GM18867 (cell line): ENCODE results near the gene ATP9B.
"Not testable (repeated sequence)": the region's sequence is repeated elsewhere in the genome, so short reads cannot be mapped to it uniquely, and the experiment has no call there.

Experiments used
- ATAC-seq: cut with Tn5 transposase; IDR thresholded peaks from one replicate; pipeline ENCODE4 v1.9.1; 2021; ENCODE audit warnings: mild to moderate bottlenecking, moderate library complexity; ENCODE audit not compliant: unreplicated experiment

The ATP9B gene

DNA sequence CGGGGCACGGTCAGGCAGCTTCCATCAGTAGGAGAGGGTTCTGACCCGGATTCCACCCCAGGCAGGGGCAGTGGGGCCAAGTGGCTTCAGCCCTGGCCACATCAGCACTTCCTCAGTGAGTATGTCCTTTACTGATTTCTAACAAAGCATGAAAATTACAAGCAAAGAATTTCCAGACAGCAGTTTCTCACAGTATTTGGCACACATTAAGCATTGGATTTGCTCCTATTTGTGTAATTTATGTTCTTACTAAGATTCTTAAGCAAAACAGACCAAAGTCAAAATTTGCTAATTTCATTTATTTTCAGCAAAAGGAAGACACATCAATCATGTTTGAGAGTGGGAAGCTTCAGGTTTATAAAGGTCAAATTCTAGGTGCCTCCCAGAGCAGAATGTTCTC lies 253.2 kb downstream of the ATP9B start:
- ATAC-seq, result no peak

DNA sequence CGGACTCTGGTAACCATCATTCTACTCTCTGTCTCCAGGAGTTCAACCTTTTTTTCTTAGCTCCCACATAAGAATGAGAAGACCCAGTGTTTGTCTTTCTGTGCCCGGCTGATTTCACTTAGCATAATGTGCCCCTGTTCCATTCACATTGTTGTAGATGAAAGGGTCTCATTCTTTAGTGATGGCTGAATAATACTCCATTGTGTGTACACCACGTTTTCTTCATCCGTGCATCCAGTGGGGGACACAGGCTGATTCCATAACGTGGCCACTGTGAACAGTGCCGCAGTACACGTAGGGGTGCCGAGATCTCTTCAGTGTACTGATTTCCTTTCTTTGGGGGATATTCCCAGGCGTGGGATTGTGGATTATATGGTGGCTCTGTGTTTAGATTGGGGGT lies 254.3 kb downstream of the ATP9B start:
- no peak for ATAC-seq

DNA sequence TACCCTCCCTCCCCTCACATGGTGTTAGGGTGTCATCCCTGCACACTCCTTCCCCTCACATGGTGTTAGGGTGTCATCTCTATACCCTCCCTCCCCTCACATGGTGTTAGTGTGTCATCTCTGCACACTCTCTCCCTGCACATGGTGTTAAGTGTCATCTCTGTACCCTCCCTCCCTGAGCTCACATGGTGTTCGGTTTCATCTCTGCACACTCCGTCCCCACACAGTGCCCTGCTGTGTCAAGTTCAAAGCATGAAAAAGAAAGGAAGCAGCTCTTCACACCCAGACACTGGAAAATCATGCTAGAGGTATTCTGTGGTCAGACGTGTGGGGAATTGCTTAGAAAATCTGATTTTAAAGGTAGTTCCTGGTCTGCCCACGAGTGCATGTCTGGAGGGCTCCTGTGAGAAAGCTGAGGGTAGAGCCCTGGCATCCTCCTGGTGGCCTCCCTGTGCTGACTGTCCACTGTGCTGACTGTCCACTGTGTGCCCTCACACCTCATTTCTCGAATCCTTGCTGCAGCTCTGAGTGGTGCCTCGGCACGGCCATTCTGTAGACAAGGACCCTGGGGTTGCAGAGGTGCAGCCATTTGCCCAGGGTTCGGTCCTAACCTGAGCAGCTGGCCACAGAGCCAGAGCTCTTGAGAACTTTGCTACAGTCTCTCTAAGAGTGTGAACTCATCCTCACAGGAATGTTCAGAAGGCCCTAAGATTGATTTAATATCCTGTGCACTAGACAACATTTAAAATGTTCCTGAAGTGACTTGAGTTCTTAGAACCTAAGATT lies 257.4 kb downstream of the ATP9B start:
- ATAC-seq, result no peak

GRCh38 chr18:79327199-79327721 lies 258.1 kb downstream of the ATP9B start:
- no peak for ATAC-seq

GRCh38 chr18:79327915-79328314 lies 258.7 kb downstream of the ATP9B start:
- not testable (repeated sequence) for ATAC-seq

- ATAC-seq, result no peak
Measured at GRCh38 chr18:79328887-79329286, 259.7 kb downstream of the ATP9B start.

GRCh38 chr18:79329786-79330185 lies 260.6 kb downstream of the ATP9B start:
- ATAC-seq, result no peak

- ATAC-seq, result no peak
Measured at GRCh38 chr18:79332646-79333045, 263.5 kb downstream of the ATP9B start.

DNA sequence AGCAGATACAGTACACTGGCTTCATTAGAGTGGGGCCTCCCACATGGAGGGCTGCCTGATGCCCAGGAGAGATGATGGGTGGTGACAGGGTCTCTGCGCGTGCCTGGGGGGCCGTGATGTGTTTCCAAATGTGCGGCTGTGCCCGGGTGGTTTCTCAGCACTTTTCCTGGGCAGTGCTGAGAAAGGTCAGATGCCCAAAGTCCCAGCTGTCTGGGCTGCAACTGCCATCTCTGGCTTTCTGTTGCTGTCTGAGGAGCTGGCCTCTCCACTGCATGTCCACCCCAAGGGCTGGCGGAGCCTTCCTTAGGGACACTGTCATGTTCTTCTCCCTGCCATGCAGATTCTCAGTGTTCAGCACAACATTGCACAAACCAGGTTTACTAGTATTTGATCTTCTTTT lies 263.9 kb downstream of the ATP9B start:
- ATAC-seq, result no peak

DNA sequence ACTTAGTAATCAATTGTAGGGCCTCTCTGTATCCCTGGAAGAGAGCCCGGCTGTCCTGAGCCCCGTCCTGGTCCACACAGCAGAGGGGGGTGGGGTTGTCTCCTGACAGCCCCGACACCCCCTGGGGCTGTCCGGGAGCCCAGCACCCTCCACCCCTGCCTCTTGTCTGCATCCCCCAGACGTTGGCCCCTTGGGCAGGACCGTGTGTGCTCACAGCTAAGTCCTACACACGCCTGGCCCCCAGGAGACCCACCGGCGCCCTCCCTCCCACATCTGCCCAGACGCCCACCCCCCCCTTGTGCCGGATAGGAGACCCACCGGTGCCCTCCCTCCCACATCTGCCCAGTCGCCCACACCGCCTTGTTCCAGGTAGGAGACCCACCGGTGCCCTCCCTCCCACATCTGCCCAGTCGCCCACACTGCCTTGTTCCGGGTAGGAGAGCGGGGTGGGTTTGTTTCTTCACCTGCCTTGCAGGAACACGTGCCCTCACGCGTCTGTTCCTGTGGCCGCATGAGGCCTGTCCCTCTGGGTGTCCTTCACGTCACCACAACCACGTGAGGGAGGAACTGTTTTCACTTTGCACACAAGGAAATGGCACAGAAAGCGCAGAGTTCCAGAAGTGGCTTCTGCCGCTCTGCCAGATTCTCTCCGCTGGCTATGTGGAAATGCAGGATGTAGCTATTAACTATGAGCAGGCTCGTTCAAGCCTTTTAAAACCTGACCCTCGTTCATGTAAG lies 265.5 kb downstream of the ATP9B start:
- ATAC-seq, result no peak

- no peak for ATAC-seq
Measured at GRCh38 chr18:79335833-79336360, 266.7 kb downstream of the ATP9B start.

DNA sequence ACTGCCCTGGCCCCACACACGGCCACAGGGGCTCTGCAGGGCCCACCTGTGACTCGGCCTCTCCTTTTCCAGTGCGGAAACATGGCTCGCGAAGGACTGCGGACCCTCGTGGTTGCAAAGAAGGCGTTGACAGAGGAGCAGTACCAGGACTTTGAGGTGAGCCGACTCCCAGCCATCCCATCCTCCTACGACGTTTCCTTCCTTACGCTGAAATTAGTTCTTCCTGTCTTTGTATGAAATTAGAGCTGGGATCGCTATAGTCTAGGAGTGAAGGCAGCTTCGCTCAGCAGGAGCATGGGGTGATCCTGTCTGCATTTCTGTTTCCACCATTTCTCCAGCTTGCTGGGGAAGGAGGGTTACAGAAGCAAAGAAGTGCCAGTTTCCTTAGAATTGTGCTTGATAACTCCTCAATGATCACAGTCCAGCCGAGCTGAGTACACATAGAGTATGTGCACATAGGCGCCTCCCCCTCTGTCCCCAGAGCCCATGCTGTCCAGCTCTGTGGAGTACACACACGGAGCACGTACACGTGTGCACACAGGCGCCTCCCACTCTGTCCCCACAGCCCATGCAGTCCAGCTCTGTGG lies 267.5 kb downstream of the ATP9B start:
- ATAC-seq, result no peak

- ATAC-seq, result no peak
Measured at GRCh38 chr18:79337184-79337583, 268.0 kb downstream of the ATP9B start.

GRCh38 chr18:79337620-79338019 lies 268.4 kb downstream of the ATP9B start:
- ATAC-seq, result no peak

GRCh38 chr18:79339094-79339908 lies 270.1 kb downstream of the ATP9B start:
- no peak for ATAC-seq

- ATAC-seq, result no peak
Measured at GRCh38 chr18:79343567-79344207, 274.5 kb downstream of the ATP9B start.

GRCh38 chr18:79344208-79344581 lies 275.0 kb downstream of the ATP9B start:
- ATAC-seq, result no peak

DNA sequence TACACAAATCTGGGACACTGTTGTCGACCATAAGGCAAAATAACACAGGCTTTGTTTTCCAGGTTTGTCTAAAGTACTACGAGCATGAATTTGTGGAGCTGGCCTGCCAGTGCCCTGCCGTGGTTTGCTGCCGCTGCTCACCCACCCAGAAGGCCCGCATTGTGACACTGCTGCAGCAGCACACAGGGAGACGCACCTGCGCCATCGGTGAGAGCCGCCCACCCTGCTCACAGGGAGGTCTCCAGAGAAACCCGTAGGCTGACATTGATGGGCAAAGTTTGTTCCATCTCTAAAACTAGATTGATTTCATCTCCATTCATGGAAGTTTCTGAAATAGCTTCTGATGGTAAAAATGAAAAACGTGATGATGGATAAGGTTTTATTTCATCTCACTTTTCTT lies 276.2 kb downstream of the ATP9B start:
- no peak for ATAC-seq

- no peak for ATAC-seq
Measured at GRCh38 chr18:79345981-79346380, 276.8 kb downstream of the ATP9B start.

- no peak for ATAC-seq
Measured at GRCh38 chr18:79348066-79348465, 278.9 kb downstream of the ATP9B start.
